Thymus (tissue), 11 donors: Measurements from ENCODE around the gene HSPB7. TPM values are rescaled to one million over a fixed set of nuclear protein-coding genes. Genes with fewer than 3 reads are reported as not detected.
"Not testable (repeated sequence)": the region's sequence is repeated elsewhere in the genome, so short reads cannot be mapped to it uniquely, and the experiment has no call there.

Source experiments
- DNase-seq, 9 donors: peaks; one replicate each; pipeline ENCODE4 v3.0.0-alpha.2; 2013; ENCODE audit warnings: low spot score in 9 of 9, low read depth in 6 of 9, missing footprints in 1 of 9
- H3K27ac ChIP-seq, 2 donors: one replicate each; pipeline ENCODE4 v1.5.1; 2013; ENCODE audit warnings: control low read depth in 1 of 2, low read depth in 1 of 2, low read length in 1 of 2, mild to moderate bottlenecking in 1 of 2, moderate library complexity in 1 of 2
- H3K27me3 ChIP-seq, 2 donors: one replicate each; pipeline ENCODE4 v1.5.1; 2013; ENCODE audit warnings: low read length in 1 of 2; ENCODE audit not compliant: control insufficient read depth in 2 of 2, insufficient read depth in 1 of 2
- H3K36me3 ChIP-seq, 2 donors: one replicate each; pipeline ENCODE4 v1.5.1; 2013; ENCODE audit warnings: low read length in 1 of 2, mild to moderate bottlenecking in 1 of 2, moderate library complexity in 1 of 2; ENCODE audit not compliant: control insufficient read depth in 2 of 2, insufficient read depth in 2 of 2
- H3K4me1 ChIP-seq, 2 donors: one replicate each; pipeline ENCODE4 v1.5.1; 2013; ENCODE audit warnings: low read length in 2 of 2; ENCODE audit not compliant: control insufficient read depth in 2 of 2, insufficient read depth in 2 of 2
- H3K4me3 ChIP-seq, 2 donors: one replicate each; pipeline ENCODE4 v1.5.1; 2013; ENCODE audit warnings: low read length in 2 of 2, control low read depth in 1 of 2, mild to moderate bottlenecking in 1 of 2
- H3K9me3 ChIP-seq, 2 donors: one replicate each; pipeline ENCODE4 v1.5.1; 2013; ENCODE audit warnings: low read length in 1 of 2, mild to moderate bottlenecking in 1 of 2; ENCODE audit not compliant: control insufficient read depth in 2 of 2, insufficient read depth in 1 of 2
- whole genome bisulfite sequencing: extraction: QIAGEN DNeasy Blood & Tissue Kit; methylation state at CpG from one replicate; pipeline ENCODE4 v1.1.7; 2013; 5-methylcytosine and 5-hydroxymethylcytosine counted together
- polyA plus RNA-seq: library from polyadenylated mRNA; stranded (reverse); fragments of 200-250 nt; gene quantifications from one replicate; pipeline ENCODE4 v1.2.3, GENCODE V29; 2013
- total RNA-seq: library from RNA; stranded (reverse); fragments of 120-200 nt; gene quantifications from one replicate; pipeline ENCODE4 v1.2.4, GENCODE V29; 2013
- donor health status: healthy.

The HSPB7 gene
- total and polyA plus RNA-seq, 2 donors = under 0.01 to 9.5 TPM

GRCh38 chr1:16051949-16052348 lies 34.1 kb upstream of the HSPB7 start:
- not testable (repeated sequence) for H3K4me3 ChIP-seq, H3K27ac ChIP-seq, DNase-seq, H3K9me3 ChIP-seq, H3K36me3 ChIP-seq
- WGBS = 94% methylated on average over 12 of the region's 12 CpGs
- Histone ChIP-seq H3K4me1 (peaks cover 5 to 10% of the 10 kb centered on the region in 2 donors), H3K27me3 (peaks cover 0 to 32% of the 10 kb centered on the region in 2 donors)

DNA sequence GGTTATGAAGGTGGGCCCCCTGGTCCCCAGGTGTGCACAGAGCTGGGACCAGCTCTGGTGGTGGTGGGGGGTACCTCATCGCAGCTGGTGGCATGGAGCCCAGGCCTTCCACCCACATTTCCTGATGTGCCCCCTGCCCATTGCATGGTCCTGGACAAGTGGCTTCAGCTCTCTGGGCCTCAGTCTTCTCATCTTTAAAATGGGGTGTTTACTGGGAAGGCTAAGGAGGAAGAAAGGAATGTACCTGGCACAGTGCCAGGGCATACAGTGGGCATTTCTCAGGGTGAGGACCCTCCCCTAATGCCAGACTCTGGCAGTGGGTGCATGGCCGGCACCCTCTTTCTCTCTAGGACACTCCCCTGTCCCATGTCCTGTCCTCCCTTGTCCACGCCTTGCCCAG lies 33.2 kb upstream of the HSPB7 start:
- Histone ChIP-seq H3K36me3 (no peaks in the 10 kb centered on the region), H3K4me1 (peaks cover 5 to 10% of the 10 kb centered on the region in 2 donors)
- WGBS = 96% methylated on average over 3 of the region's 3 CpGs

DNA sequence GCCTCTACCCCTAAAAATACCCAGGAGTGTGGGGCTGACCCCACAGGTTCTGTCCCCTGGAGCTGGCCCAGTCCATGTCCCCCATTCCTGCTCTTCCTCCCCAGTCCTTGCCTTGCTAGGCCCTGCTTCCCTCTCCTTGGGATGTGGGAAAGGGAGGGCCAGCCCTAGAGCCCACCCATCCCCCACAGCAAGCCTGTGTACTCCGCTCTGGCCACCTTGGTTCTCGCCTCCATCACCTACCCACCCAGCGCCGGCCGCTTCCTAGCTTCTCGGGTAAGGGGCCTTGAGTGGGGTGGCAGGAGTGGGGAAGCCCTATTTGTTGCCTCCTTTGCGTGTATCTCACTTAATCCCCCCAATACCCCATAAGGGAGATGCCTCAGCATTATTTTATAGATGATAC lies 32.5 kb upstream of the HSPB7 start:
- Histone ChIP-seq H3K27me3 (peaks cover 0 to 36% of the 10 kb centered on the region in 2 donors), H3K4me1 (peaks cover 5 to 10% of the 10 kb centered on the region in 2 donors), H3K9me3 (no peaks in the 10 kb centered on the region), H3K27ac (no peak overlapping the region), H3K36me3 (no peaks in the 10 kb centered on the region), H3K4me3 (no peak overlapping the region)
- no peak for DNase-seq
- 93% methylated on average over 7 of the region's 7 CpGs for WGBS

More for the DNA sequence above, 33.2 kb upstream of the HSPB7 start:
- no peak for DNase-seq
- Histone ChIP-seq H3K4me3 (no peak overlapping the region), H3K27ac (no peak overlapping the region), H3K9me3 (no peaks in the 10 kb centered on the region), H3K27me3 (peaks cover 0 to 36% of the 10 kb centered on the region in 2 donors)

- Histone ChIP-seq H3K36me3 (no peaks in the 10 kb centered on the region), H3K4me1 (peaks cover 5 to 7% of the 10 kb centered on the region in 2 donors), H3K27ac (no peak overlapping the region), H3K4me3 (peak overlapping the region in 1 of 2 donors; percentile 36), H3K27me3 (peaks cover 0 to 36% of the 10 kb centered on the region in 2 donors), H3K9me3 (no peaks in the 10 kb centered on the region)
- peak; percentile 29 to 78 (median 61) for DNase-seq
- 3% methylated on average over 25 of the region's 25 CpGs for WGBS
Measured at GRCh38 chr1:16048573-16049189, 30.8 kb upstream of the HSPB7 start.

GRCh38 chr1:16047791-16048475 lies 30.1 kb upstream of the HSPB7 start:
- Histone ChIP-seq H3K36me3 (no peaks in the 10 kb centered on the region), H3K4me1 (peaks cover 5 to 7% of the 10 kb centered on the region in 2 donors), H3K4me3 (no peak overlapping the region), H3K27me3 (peaks cover 0 to 36% of the 10 kb centered on the region in 2 donors), H3K27ac (no peak overlapping the region), H3K9me3 (no peaks in the 10 kb centered on the region)
- WGBS = 79% methylated on average over 19 of the region's 19 CpGs
- no peak for DNase-seq

DNA sequence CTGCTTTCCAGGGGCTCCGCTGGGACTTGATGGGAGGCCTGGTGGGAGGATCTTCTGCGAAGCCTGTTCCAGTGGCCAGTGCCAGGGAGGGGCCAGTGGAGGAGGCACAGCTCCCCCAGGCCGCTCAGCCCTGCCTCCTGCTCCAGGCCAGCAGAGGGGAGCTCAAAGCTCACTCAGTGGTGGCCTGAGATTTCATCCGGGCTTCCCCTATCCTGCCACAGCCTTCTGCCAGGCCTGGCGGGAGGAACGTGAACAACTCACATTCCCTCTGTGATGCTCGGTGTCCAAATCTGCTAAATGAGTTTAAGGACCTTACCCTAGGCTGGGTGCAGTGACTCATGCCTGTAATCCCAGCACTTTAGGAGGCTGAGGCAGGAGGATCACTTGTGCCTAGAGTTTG lies 29.0 kb upstream of the HSPB7 start:
- 89% methylated on average over 7 of the region's 7 CpGs for WGBS
- Histone ChIP-seq H3K36me3 (no peaks in the 10 kb centered on the region), H3K4me3 (no peak overlapping the region), H3K27me3 (peaks cover 0 to 38% of the 10 kb centered on the region in 2 donors), H3K9me3 (no peaks in the 10 kb centered on the region), H3K4me1 (peaks cover 5 to 7% of the 10 kb centered on the region in 2 donors), H3K27ac (no peak overlapping the region)
- no peak for DNase-seq

DNA sequence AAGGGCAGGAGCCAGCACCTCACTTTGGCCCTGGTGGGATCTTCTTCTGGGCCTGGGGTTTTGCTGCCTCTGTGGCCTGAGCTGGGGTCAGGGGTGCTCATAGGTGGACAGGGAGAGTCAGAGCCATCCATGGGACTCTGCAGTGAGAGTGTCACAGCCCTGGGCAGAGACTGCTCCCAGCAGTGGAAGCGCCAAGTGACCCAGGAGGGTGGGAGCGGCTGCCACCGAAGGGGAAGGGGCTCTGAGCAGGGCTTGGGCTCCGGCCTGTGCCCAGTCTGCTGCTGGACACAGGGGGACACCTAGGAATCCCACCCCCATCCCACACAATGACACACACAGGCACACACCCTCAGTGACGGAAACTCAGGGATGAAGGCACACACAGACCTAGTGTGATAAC lies 26.1 kb upstream of the HSPB7 start:
- Histone ChIP-seq H3K9me3 (no peaks in the 10 kb centered on the region), H3K36me3 (no peaks in the 10 kb centered on the region), H3K27ac (no peak overlapping the region), H3K4me1 (peaks cover 4 to 5% of the 10 kb centered on the region in 2 donors), H3K4me3 (no peak overlapping the region), H3K27me3 (peaks cover 0 to 26% of the 10 kb centered on the region in 2 donors)
- WGBS = 95% methylated on average over 5 of the region's 5 CpGs
- no peak for DNase-seq

DNA sequence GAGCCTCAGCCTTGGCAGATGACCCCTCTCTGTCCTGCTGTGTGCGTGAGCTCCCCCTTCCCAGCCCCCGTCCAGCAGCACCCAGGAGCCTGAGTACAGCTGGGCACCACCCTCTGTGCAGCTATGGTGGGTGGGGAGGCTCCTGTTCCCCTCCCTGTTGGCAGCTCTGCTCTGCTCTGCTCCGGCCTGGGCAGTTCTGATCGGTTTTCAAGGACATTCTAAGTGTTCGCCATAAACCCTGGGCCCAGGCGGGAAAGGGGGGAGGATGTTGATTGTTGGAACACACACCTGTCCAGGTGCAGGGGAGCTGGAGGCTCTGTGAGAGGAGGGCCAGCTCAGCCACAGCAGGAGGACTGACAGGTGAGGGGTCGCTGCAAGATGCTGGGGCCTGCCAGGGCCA lies 25.7 kb upstream of the HSPB7 start, which contains the start of gene CLCNKB:
Gene CLCNKB, plus strand, starts transcription at position 262 of the 400 bp plus-strand sequence. CDS start 711 bp downstream, outside the sequence.
- no peaks in the 10 kb centered on the region for H3K9me3 ChIP-seq
- peaks cover under 1% of the 10 kb centered on the region in 2 donors for H3K4me1 ChIP-seq
- H3K27ac ChIP-seq = no peak within 1 kb of the TSS
- peaks cover 0 to 22% of the 10 kb centered on the region in 2 donors for H3K27me3 ChIP-seq
- DNase-seq = no peak
- no peak within 1 kb of the TSS for H3K4me3 ChIP-seq
- WGBS = 88% methylated on average over 7 of the region's 7 CpGs
- no peaks in the 10 kb centered on the region for H3K36me3 ChIP-seq

- H3K36me3 ChIP-seq, H3K9me3 ChIP-seq, H3K4me3 ChIP-seq, H3K27ac ChIP-seq, DNase-seq, H3K4me1 ChIP-seq: not testable (repeated sequence)
- 87% methylated on average over 9 of the region's 9 CpGs for WGBS
- peaks cover 0 to 15% of the 10 kb centered on the region in 2 donors for H3K27me3 ChIP-seq
Measured at GRCh38 chr1:16042654-16043053, 24.8 kb upstream of the HSPB7 start.
